Measurements from ENCODE around the gene C16orf92.

Gene C16orf92

DNA sequence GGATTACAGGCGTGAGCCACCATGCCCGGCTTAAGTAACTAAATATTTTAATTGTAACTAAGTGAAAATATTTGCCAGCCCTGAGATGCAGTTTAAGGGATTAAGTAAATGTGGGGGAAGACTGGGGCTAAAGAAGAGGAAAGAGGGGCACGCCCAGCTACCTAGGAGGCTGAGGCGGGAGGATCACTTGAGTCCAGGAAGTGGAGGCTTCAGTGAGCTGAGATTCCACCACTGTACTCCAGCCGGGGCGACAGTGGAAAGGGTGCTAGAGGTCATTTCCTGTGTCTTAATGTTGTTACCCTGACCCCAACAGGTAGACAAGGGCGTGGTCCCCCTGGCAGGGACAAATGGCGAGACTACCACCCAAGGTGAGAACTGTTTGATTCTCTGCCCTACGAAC is 45.3 kb downstream of the C16orf92 start:
- no peak for DNase-seq (ENCODE audit: low read depth)
- peak overlapping the region; percentile 98; the same call in 1 of the 2 replicates for H3K4me3 ChIP-seq (ENCODE audit: low read depth, low read length)
- TF ChIP-seq, protein P1, sequence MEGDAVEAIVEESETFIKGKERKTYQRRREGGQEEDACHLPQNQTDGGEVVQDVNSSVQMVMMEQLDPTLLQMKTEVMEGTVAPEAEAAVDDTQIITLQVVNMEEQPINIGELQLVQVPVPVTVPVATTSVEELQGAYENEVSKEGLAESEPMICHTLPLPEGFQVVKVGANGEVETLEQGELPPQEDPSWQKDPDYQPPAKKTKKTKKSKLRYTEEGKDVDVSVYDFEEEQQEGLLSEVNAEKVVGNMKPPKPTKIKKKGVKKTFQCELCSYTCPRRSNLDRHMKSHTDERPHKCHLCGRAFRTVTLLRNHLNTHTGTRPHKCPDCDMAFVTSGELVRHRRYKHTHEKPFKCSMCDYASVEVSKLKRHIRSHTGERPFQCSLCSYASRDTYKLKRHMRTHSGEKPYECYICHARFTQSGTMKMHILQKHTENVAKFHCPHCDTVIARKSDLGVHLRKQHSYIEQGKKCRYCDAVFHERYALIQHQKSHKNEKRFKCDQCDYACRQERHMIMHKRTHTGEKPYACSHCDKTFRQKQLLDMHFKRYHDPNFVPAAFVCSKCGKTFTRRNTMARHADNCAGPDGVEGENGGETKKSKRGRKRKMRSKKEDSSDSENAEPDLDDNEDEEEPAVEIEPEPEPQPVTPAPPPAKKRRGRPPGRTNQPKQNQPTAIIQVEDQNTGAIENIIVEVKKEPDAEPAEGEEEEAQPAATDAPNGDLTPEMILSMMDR (IDR thresholded peaks at IDR 0.05; ENCODE audit: control insufficient read depth, extremely low read depth, insufficient read depth): no peak

DNA sequence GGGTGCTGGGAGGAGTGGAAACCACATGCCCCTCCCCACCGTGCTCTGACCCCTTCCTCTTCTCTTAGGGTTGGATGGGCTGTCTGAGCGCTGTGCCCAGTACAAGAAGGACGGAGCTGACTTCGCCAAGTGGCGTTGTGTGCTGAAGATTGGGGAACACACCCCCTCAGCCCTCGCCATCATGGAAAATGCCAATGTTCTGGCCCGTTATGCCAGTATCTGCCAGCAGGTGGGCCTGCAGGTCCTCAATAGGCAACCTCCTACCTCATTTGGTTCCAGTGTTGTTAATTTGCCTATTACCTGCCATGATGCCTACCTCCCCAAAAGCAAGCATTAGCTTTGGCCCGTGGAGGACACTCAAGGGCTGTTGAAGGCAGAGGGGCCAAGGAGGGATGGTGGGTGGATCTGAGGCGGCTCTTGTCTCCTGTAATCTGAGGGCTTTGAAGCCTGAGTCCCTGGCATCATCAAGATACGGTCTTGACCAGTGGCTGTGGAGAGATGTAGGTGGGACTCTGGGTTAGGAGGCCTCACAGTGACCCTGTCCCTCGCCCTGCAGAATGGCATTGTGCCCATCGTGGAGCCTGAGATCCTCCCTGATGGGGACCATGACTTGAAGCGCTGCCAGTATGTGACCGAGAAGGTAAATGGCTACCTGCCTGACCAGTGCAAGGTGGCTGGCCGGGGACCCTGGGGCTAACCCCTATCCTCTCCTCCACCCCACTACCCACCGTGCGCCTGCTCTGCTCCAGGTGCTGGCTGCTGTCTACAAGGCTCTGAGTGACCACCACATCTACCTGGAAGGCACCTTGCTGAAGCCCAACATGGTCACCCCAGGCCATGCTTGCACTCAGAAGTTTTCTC is 46.0 kb downstream of the C16orf92 start:
- TF ChIP-seq, protein P1 (IDR thresholded peaks at IDR 0.05; ENCODE audit: control insufficient read depth, extremely low read depth, insufficient read depth): peak; percentile 53
- H3K4me3 ChIP-seq (ENCODE audit: low read depth, low read length): no peak overlapping the region
- DNase-seq (ENCODE audit: low read depth): no peak

DNA sequence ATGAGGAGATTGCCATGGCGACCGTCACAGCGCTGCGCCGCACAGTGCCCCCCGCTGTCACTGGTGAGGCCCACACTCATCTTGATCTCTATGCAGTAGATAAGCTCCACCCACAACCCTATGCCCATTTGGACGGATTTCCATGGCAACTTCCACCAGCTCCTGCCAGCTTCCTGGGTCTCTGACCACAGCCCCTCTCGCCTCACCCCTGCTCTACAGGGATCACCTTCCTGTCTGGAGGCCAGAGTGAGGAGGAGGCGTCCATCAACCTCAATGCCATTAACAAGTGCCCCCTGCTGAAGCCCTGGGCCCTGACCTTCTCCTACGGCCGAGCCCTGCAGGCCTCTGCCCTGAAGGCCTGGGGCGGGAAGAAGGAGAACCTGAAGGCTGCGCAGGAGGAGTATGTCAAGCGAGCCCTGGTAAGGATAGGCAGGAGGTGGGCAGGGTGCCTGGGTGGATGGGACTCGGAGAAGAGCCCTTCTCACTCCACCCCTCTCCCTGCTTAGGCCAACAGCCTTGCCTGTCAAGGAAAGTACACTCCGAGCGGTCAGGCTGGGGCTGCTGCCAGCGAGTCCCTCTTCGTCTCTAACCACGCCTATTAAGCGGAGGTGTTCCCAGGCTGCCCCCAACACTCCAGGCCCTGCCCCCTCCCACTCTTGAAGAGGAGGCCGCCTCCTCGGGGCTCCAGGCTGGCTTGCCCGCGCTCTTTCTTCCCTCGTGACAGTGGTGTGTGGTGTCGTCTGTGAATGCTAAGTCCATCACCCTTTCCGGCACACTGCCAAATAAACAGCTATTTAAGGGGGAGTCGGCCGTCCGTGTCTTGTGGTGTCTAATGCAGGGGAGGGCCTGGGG is 46.8 kb downstream of the C16orf92 start:
- TF ChIP-seq, protein P1 (IDR thresholded peaks at IDR 0.05; ENCODE audit: control insufficient read depth, extremely low read depth, insufficient read depth): no peak
- DNase-seq (ENCODE audit: low read depth): no peak
- H3K4me3 ChIP-seq (ENCODE audit: low read depth, low read length): no peak overlapping the region

DNA sequence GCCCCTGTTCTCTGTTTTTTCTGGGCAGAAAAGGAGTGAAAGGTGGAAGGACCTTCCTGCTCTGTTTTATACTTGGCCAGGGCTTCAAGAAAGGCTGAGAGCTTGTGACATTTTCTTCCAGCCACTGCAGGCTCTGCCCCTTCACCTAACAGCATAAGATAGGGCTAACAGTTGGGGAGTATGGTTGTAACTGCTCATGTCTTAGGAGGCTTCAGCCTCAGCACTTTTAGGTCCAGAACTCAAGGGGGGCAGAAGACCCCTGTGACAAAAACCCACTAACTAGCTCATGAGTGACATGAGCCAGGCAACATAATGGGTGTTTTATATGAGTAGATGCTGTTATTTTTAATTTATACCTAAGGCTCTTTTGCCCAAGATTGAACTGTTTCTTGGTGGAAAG is 47.5 kb downstream of the C16orf92 start:
- no peak for DNase-seq (ENCODE audit: low read depth)
- TF ChIP-seq, protein P1 (IDR thresholded peaks at IDR 0.05; ENCODE audit: control insufficient read depth, extremely low read depth, insufficient read depth): no peak
- H3K4me3 ChIP-seq (ENCODE audit: low read depth, low read length): no peak overlapping the region
